Measurements from ENCODE around the gene STX1B. TPM values are rescaled to one million over a fixed set of nuclear protein-coding genes. Genes with fewer than 3 reads are reported as not detected.

STX1B gene
- 0.13 TPM in 1 of 2 replicates, not detected in the other for total RNA-seq (2014; rRNA removed; shearing (Covaris generic))
- 0.27 TPM in 1 of 2 replicates, not detected in the other for polyA plus RNA-seq (2015; cell fraction: cytosol; rRNA removed)
- 0.26 TPM in 1 of 2 replicates, not detected in the other for polyA plus RNA-seq (2015; cell fraction: nucleus; rRNA removed)

- in situ Hi-C loops (cut with HindIII; ENCODE audit: low pct_unique_long_range_greater_than_20kb, low sequenced_read_pairs): no loop called here
- no peak for DNase-seq (ENCODE audit: low read depth, low spot score)
These were observed at the start of gene STX1B for GRCh38 chr16:31010585-31011325. Gene STX1B, minus strand, starts transcription at chr16:31010638. Its CDS starts 242 bp downstream, at chr16:31010396.

GRCh38 chr16:31055613-31056012, 45.2 kb upstream of the STX1B start:
- no peak for DNase-seq (ENCODE audit: low read depth, low spot score)
- in situ Hi-C loops (cut with HindIII; ENCODE audit: low pct_unique_long_range_greater_than_20kb, low sequenced_read_pairs): no loop called here

GRCh38 chr16:31052114-31052513, 41.7 kb upstream of the STX1B start:
- peak; percentile 63 for DNase-seq (ENCODE audit: low read depth, low spot score)
- in situ Hi-C loops (cut with HindIII; ENCODE audit: low pct_unique_long_range_greater_than_20kb, low sequenced_read_pairs): no loop called here

GRCh38 chr16:31050280-31051030, 40.0 kb upstream of the STX1B start:
- in situ Hi-C loops (cut with HindIII; ENCODE audit: low pct_unique_long_range_greater_than_20kb, low sequenced_read_pairs): no loop called here
- DNase-seq (ENCODE audit: low read depth, low spot score): no peak

- in situ Hi-C loops (cut with HindIII; ENCODE audit: low pct_unique_long_range_greater_than_20kb, low sequenced_read_pairs): no loop called here
- no peak for DNase-seq (ENCODE audit: low read depth, low spot score)
These were observed 33.6 kb upstream of the STX1B start for GRCh38 chr16:31043898-31044481.

GRCh38 chr16:31043352-31043751, 32.9 kb upstream of the STX1B start:
- in situ Hi-C loops (cut with HindIII; ENCODE audit: low pct_unique_long_range_greater_than_20kb, low sequenced_read_pairs): no loop called here
- no peak for DNase-seq (ENCODE audit: low read depth, low spot score)

GRCh38 chr16:31042866-31043265, 32.4 kb upstream of the STX1B start:
- DNase-seq (ENCODE audit: low read depth, low spot score): no peak
- in situ Hi-C loops (cut with HindIII; ENCODE audit: low pct_unique_long_range_greater_than_20kb, low sequenced_read_pairs): no loop called here

- DNase-seq (ENCODE audit: low read depth, low spot score): no peak
- in situ Hi-C loops (cut with HindIII; ENCODE audit: low pct_unique_long_range_greater_than_20kb, low sequenced_read_pairs): no loop called here
These were observed 28.6 kb upstream of the STX1B start for GRCh38 chr16:31038993-31039392.

GRCh38 chr16:31036691-31037090, 26.3 kb upstream of the STX1B start:
- in situ Hi-C loops (cut with HindIII; ENCODE audit: low pct_unique_long_range_greater_than_20kb, low sequenced_read_pairs): no loop called here
- DNase-seq (ENCODE audit: low read depth, low spot score): no peak

GRCh38 chr16:31033709-31034492, 23.5 kb upstream of the STX1B start:
- in situ Hi-C loops (cut with HindIII; ENCODE audit: low pct_unique_long_range_greater_than_20kb, low sequenced_read_pairs): no loop called here
- DNase-seq (ENCODE audit: low read depth, low spot score): peak; percentile 86

GRCh38 chr16:31032736-31033708, 22.6 kb upstream of the STX1B start, which contains the start of gene STX4:
Gene STX4, plus strand, starts transcription at chr16:31033558. Its CDS starts 248 bp downstream, at chr16:31033806.
- DNase-seq (ENCODE audit: low read depth, low spot score): peak; percentile 95
- in situ Hi-C loops (cut with HindIII; ENCODE audit: low pct_unique_long_range_greater_than_20kb, low sequenced_read_pairs): no loop called here

- DNase-seq (ENCODE audit: low read depth, low spot score): no peak
- in situ Hi-C loops (cut with HindIII; ENCODE audit: low pct_unique_long_range_greater_than_20kb, low sequenced_read_pairs): no loop called here
These were observed 20.8 kb upstream of the STX1B start for GRCh38 chr16:31031276-31031675.

GRCh38 chr16:31029272-31029671, 18.8 kb upstream of the STX1B start:
- in situ Hi-C loops (cut with HindIII; ENCODE audit: low pct_unique_long_range_greater_than_20kb, low sequenced_read_pairs): no loop called here
- no peak for DNase-seq (ENCODE audit: low read depth, low spot score)

- no peak for DNase-seq (ENCODE audit: low read depth, low spot score)
- in situ Hi-C loops (cut with HindIII; ENCODE audit: low pct_unique_long_range_greater_than_20kb, low sequenced_read_pairs): no loop called here
These were observed 14.9 kb upstream of the STX1B start for GRCh38 chr16:31025339-31025738.

- no peak for DNase-seq (ENCODE audit: low read depth, low spot score)
- in situ Hi-C loops (cut with HindIII; ENCODE audit: low pct_unique_long_range_greater_than_20kb, low sequenced_read_pairs): no loop called here
These were observed 13.3 kb upstream of the STX1B start for GRCh38 chr16:31023627-31024226.

GRCh38 chr16:31023252-31023602, 12.8 kb upstream of the STX1B start:
- no peak for DNase-seq (ENCODE audit: low read depth, low spot score)
- in situ Hi-C loops (cut with HindIII; ENCODE audit: low pct_unique_long_range_greater_than_20kb, low sequenced_read_pairs): no loop called here

All from SK-MEL-5 (cell line).